A673 (cell line): ENCODE measurements around the gene MAML3.

Experiments
- CTCF ChIP-seq: fragments of 300-800, 200-600 bp; sonication (generic); conservative IDR thresholded peaks from 2 replicates; pipeline ENCODE4 v1.5.1; 2017; ENCODE audit warnings: low read depth, mild to moderate bottlenecking, antibody characterized with exemption, low read length, moderate library complexity, mixed read lengths
- EZH2 ChIP-seq: fragments of 200-600 bp; sonication (generic); IDR thresholded peaks from 2 replicates; pipeline ENCODE4 v1.6.1; 2017; ENCODE audit warnings: borderline replicate concordance, low read depth, mild to moderate bottlenecking, mixed read lengths, antibody characterized with exemption, low read length; ENCODE audit not compliant: poor library complexity, severe bottlenecking

GRCh38 chr4:139760567-139760966, 393.4 kb downstream of the MAML3 start:
- TF ChIP-seq CTCF (no peak), EZH2 (no peak)
